Stimulated activated naive B cell treated with anti-CD40 and anti-IgM and Interleukin-4, amounts not matched to agents 10 μg/mL and 1 μg/mL and 100 μg/mL, for 72 hours (primary cell): ENCODE measurements around the gene OR2G6.
"Not testable (repeated sequence)": the region's sequence is repeated elsewhere in the genome, so short reads cannot be mapped to it uniquely, and the experiment has no call there.

Experiments
- ATAC-seq, 2 donors: fragments of 150-1000 bp; cut with Tn5 transposase; replicated peaks; 2 replicates each; pipeline ENCODE4 v1.10.0; 2021; ENCODE audit warnings: moderate library complexity in 1 of 2
- DNase-seq: peaks from one replicate; pipeline ENCODE4 v3.0.0; 2021
- H3K27ac Mint-ChIP-seq: one replicate; pipeline ENCODE4 v1.8.0; 2022; ENCODE audit warnings: mild to moderate bottlenecking, mixed read lengths
- H3K27me3 Mint-ChIP-seq, 2 donors: one replicate each; pipeline ENCODE4 v1.8.0; 2022; ENCODE audit warnings: mixed read lengths in 2 of 2
- H3K36me3 Mint-ChIP-seq, 2 donors: one replicate each; pipeline ENCODE4 v1.8.0; 2022; ENCODE audit warnings: mixed read lengths in 2 of 2, mild to moderate bottlenecking in 1 of 2
- H3K4me1 Mint-ChIP-seq, 2 donors: one replicate each; pipeline ENCODE4 v1.8.0; 2022; ENCODE audit warnings: mixed read lengths in 2 of 2, mild to moderate bottlenecking in 1 of 2
- H3K4me3 Mint-ChIP-seq, 2 donors: one replicate each; pipeline ENCODE4 v1.8.0; 2022; ENCODE audit warnings: mild to moderate bottlenecking in 2 of 2, mixed read lengths in 2 of 2, moderate library complexity in 1 of 2
- H3K9me3 Mint-ChIP-seq, 2 donors: one replicate each; pipeline ENCODE4 v1.8.0; 2022; ENCODE audit warnings: mixed read lengths in 2 of 2, mild to moderate bottlenecking in 1 of 2

The OR2G6 gene

DNA sequence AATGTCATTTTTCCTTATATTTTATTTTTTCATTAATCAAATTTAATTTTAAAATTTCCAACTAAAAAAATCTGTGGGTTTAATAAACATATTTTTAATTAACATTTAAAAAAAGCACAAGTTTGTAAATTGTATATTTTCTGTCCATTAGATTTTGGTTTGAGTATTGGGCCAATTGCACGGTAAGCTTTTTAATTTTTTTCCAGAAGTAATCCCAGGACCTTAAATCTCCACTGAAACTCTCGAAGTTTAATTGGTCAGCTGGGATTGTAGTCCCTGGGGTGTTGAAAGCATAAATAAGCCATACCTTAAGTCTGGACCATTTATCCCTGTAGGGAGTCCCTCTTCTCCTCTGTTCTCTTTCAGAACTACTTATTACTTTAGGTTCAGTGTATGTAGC is at the start of gene OR2G6:
Gene OR2G6 (plus strand): TSS at position 301 of the 400 bp plus-strand sequence. CDS start 13,574 bp downstream, outside the sequence.
- not testable (repeated sequence) for H3K27me3 Mint-ChIP-seq, DNase-seq, H3K9me3 Mint-ChIP-seq, ATAC-seq, H3K27ac Mint-ChIP-seq, H3K4me3 Mint-ChIP-seq, H3K4me1 Mint-ChIP-seq, H3K36me3 Mint-ChIP-seq

DNA sequence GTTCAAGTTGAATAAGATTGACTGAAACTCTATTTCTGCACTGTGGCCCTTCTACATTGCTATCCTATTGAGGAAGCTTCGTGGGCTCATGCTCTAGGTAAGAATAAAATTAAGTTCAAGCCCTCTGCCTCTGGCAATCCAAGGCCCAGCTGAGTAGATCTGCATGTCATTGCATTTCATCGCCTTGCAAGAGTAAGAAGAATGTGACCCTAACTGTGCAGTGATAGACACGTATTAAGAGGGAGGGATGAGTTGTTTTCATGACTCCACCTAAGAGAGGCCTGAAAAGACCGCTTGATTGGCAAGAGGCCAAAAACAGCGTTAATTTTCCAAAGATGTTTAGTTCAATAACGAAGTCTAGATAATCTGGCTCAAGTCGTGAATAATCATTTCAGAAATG is 48.8 kb upstream of the OR2G6 start:
- H3K4me1 Mint-ChIP-seq, DNase-seq, ATAC-seq, H3K9me3 Mint-ChIP-seq, H3K27me3 Mint-ChIP-seq, H3K4me3 Mint-ChIP-seq, H3K27ac Mint-ChIP-seq, H3K36me3 Mint-ChIP-seq: not testable (repeated sequence)

DNA sequence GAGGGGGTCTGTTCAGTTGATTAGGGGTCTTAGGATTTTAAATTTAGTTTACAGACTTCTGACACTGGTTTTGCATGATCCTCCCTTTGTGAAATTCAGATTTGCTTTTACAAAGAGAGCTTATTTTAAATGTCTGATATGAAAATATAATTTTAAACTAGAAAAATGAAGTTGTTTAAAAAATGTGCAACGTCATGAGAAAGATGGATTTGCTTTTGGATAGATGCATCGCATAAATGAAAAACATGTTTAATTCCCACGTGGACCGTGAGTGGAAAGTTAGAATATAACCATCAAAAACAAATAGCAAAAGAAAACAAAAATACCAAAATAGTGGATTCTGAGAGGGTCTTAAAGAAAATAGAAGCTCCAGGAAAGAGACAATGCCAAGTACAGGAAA is 36.7 kb upstream of the OR2G6 start:
- no peaks in the 10 kb centered on the region for H3K27me3 Mint-ChIP-seq
- ATAC-seq (no peak), DNase-seq (no peak)
- no peaks in the 10 kb centered on the region for H3K4me1 Mint-ChIP-seq
- peaks cover 0 to 3% of the 10 kb centered on the region in 2 donors for H3K9me3 Mint-ChIP-seq
- no peak overlapping the region for H3K27ac Mint-ChIP-seq
- peaks cover 0 to 3% of the 10 kb centered on the region in 2 donors for H3K36me3 Mint-ChIP-seq
- H3K4me3 Mint-ChIP-seq = no peak overlapping the region

DNA sequence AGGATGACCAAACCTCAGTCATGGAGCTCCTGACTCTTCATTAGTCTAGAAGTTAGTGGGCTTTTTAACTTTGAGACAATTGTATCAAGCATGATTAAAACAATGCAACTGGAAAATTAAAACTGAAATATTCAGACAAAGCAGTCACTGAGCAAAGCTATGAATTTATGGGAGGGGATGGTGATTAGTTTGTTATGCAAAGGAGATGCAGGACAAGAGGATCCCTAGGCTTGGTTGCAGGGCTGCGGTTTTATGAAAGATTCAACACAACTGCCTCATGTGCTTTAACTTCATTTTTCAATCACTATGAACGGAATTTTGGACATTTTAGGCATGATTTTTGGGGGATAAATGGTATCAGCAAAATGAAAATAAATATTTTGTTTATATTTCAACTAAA is 35.8 kb upstream of the OR2G6 start:
- not testable (repeated sequence) for H3K4me1 Mint-ChIP-seq, H3K36me3 Mint-ChIP-seq, H3K27me3 Mint-ChIP-seq, H3K9me3 Mint-ChIP-seq, H3K27ac Mint-ChIP-seq, H3K4me3 Mint-ChIP-seq, ATAC-seq, DNase-seq

DNA sequence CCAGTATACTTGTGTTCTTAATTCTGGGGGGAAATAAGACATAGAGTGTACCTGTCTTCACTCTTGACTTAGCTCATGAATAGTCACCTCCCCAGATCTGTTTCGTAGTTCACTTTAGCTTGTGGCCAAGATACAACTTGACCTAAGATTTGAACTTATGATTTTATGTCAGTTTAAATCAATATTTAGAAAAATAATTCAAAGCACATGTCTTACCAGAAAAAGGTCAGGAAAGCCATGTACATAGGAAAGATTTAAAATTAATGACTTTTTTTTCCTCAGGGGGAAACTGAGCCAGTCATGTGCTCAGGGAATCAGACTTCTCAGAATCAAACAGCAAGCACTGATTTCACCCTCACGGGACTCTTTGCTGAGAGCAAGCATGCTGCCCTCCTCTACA is 34.8 kb upstream of the OR2G6 start, which contains the start of gene OR2T3:
Gene OR2T3 (plus strand): TSS at position 301 of the 400 bp plus-strand sequence. CDS start 0 bp downstream, at position 301.
- not testable (repeated sequence) for DNase-seq, H3K9me3 Mint-ChIP-seq, ATAC-seq, H3K27ac Mint-ChIP-seq, H3K27me3 Mint-ChIP-seq, H3K36me3 Mint-ChIP-seq, H3K4me3 Mint-ChIP-seq, H3K4me1 Mint-ChIP-seq

DNA sequence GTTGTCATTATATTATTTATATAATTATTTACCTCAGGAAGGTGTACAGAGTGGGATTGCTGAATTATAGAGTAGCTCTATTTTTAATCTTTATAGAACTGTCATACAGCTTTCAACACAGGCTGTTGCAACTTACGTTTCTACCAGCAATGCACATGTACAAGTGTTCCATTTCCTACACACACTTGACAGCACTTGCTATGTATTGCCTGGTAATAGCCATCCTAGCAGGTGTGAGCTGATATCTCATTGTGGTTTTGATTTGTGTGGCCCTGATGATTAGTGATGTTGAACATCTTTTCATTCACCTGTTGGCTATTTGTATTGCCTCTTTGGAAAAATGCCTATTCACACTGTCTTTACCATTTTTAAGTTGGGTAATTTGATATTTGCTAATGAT is 32.2 kb upstream of the OR2G6 start:
- H3K27me3 Mint-ChIP-seq, H3K27ac Mint-ChIP-seq, H3K9me3 Mint-ChIP-seq, H3K36me3 Mint-ChIP-seq, H3K4me1 Mint-ChIP-seq, DNase-seq, ATAC-seq, H3K4me3 Mint-ChIP-seq: not testable (repeated sequence)

DNA sequence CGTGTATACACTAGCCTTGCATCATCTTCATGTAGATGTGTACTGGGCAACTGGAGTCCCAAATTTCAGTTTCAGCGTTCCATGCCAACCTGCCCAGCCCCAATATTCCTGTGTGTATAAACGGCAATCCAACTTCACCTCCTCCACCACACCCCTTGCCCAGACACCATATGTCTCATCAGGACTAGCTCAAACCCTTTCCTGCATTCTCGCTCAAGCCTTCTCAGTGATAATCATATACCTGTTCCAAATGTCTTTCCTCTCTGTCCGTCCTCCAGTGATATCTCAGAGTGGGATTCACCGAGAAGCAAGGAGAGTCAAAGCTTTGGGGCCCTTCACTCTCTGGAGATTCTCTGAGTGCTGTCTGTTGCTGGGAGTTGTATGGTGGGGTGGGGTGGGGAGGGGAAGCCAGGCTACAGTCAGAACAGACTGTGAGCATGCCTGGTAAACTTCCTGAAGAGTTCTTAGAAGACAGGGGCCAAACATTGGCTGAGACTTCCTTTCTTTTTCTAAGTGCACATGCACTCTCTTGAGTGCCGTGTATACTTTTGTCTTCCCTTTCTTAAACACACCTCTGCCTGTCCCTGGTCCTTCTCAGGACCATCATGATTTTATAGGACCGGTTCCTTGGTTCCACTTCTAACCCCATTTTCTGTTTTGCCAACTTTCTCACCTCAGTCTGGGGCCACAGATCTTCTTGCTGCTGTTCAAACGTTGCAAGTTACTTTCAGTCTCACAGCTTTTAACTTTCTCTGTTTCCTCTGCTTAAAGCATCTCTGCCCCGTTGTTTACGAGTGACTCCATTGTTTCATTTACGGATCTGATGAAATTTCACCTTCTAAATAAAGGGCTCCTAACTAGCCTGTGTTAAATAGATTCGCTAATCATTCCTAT is 25.9 kb upstream of the OR2G6 start:
- Mint-ChIP-seq H3K27ac (peak overlapping the region; percentile 52), H3K4me3 (peak overlapping the region; percentile 23 to 64)
- ATAC-seq = peak; percentile 46 to 50
- H3K27me3 Mint-ChIP-seq, DNase-seq, H3K4me1 Mint-ChIP-seq, H3K36me3 Mint-ChIP-seq, H3K9me3 Mint-ChIP-seq: not testable (repeated sequence)

DNA sequence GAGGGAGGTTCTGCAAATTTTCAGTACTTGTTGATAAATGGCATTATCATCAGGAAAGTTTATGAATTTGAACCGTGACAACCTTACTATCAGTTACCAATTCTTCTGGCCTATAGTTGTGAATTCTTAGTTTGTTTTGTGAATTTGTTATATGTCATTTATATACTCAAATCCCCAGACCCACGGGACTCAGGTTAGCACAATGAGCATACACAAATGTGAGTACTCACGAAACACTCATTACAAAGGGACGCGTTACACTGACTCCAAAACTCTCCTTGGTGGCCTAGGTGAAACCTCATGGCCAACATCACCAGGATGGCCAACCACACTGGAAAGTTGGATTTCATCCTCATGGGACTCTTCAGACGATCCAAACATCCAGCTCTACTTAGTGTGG is 19.6 kb upstream of the OR2G6 start, which contains the start of gene OR2T5:
Gene OR2T5 (plus strand): TSS at position 301 of the 400 bp plus-strand sequence. CDS start 0 bp downstream, at position 301.
- not testable (repeated sequence) for H3K9me3 Mint-ChIP-seq, DNase-seq, H3K27me3 Mint-ChIP-seq, H3K4me3 Mint-ChIP-seq, H3K36me3 Mint-ChIP-seq, ATAC-seq, H3K4me1 Mint-ChIP-seq, H3K27ac Mint-ChIP-seq

DNA sequence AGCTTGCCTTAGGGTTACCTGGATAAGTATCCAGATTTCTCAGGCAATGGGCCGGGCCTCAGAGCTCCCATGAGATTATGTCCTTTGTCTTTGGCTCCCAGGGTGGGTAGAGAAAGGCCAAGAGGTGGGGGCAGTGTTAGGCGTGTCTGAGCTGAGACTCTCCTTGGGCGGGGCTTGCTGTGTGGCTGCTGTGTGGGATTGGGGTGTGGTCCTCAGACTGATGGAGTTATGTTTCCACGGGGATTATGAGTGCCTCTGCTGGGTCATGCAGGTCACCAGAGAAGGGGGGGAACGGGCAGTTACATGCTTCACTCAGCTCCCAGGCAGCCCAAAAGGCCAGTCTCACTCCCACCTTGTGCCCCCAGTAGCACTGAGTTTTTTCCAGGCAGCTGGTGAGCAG is 11.2 kb upstream of the OR2G6 start:
- H3K4me1 Mint-ChIP-seq, DNase-seq, H3K27me3 Mint-ChIP-seq, H3K36me3 Mint-ChIP-seq, ATAC-seq, H3K27ac Mint-ChIP-seq, H3K4me3 Mint-ChIP-seq, H3K9me3 Mint-ChIP-seq: not testable (repeated sequence)

DNA sequence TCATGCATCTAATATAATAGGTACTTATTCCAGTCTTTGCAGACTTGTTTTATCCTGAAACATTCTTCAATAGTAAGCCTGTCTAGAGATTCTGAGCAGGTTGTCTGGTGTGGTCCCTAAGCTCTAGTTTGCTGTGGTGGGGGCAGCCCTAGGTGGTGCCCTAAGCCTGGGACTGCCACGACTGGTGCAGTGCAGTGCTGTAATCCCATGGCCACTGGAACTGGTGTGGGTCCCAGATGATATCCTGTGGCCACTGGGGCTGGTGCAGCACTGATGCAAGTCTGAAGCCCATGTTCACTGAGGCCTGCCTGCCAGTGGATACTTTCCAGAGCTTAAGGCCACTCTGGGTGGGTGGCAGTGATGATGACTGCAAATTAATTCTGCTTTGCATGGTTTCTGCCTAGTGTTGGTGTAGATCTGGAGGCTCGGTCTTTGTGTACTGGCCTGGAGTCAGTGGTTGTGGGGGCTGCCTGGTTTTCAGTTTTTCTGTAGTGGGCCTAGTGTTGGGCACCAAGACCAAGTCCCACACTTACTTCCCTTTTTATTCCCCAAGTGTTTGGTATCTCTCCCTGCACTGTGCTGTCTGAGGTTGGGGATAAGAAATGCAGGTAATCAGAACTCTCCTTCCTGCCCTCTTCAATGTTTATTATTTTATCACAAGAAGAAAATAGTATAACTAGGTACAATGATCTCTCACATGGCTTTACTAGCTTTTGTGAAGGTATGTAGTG is 7.4 kb upstream of the OR2G6 start:
- H3K4me3 Mint-ChIP-seq, H3K27ac Mint-ChIP-seq, H3K36me3 Mint-ChIP-seq, H3K9me3 Mint-ChIP-seq, ATAC-seq, H3K4me1 Mint-ChIP-seq, DNase-seq, H3K27me3 Mint-ChIP-seq: not testable (repeated sequence)

DNA sequence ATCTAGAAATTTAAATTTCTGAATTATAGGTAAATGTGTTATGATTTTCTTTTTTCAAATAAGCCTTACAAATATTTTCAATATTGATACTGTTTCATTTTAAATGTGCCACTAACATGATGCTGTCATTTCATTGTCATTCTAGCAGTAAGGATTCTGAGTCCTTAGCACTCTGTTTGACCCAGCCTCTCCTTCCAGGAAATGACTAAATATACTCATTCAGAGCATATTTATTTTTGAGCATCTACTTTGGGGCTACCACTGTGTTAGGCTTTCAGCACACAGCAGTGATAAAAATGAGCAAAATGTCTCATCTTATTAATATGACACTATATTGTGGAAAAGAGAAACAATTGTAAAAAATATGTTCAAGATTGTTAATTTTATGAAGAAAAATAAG is 2.3 kb downstream of the OR2G6 start:
- not testable (repeated sequence) for H3K36me3 Mint-ChIP-seq, DNase-seq, H3K4me1 Mint-ChIP-seq, H3K9me3 Mint-ChIP-seq, H3K4me3 Mint-ChIP-seq, ATAC-seq, H3K27ac Mint-ChIP-seq, H3K27me3 Mint-ChIP-seq

DNA sequence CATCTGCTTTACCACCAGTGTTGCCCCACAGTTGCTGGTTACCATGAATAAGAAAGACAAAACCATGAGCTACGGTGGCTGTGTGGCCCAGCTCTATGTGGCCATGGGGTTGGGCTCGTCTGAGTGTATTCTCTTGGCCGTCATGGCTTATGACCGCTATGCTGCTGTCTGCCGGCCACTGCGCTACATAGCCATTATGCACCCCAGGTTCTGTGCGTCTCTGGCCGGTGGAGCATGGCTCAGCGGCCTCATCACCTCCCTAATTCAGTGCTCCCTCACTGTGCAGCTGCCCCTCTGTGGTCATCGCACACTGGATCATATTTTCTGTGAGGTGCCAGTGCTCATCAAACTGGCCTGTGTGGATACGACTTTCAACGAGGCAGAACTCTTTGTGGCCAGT is 14.0 kb downstream of the OR2G6 start:
- peaks cover 4% of the 10 kb centered on the region in 2 donors for H3K36me3 Mint-ChIP-seq
- DNase-seq (no peak), ATAC-seq (no peak)
- no peak overlapping the region for H3K4me3 Mint-ChIP-seq
- H3K27me3 Mint-ChIP-seq = peaks cover 0 to 4% of the 10 kb centered on the region in 2 donors
- H3K9me3 Mint-ChIP-seq = peaks cover 0 to 4% of the 10 kb centered on the region in 2 donors
- no peak overlapping the region for H3K27ac Mint-ChIP-seq
- H3K4me1 Mint-ChIP-seq = no peaks in the 10 kb centered on the region

DNA sequence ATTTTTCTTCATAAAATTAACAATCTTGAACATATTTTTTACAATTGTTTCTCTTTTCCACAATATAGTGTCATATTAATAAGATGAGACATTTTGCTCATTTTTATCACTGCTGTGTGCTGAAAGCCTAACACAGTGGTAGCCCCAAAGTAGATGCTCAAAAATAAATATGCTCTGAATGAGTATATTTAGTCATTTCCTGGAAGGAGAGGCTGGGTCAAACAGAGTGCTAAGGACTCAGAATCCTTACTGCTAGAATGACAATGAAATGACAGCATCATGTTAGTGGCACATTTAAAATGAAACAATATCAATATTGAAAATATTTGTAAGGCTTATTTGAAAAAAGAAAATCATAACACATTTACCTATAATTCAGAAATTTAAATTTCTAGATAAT is 29.6 kb downstream of the OR2G6 start:
- not testable (repeated sequence) for H3K27ac Mint-ChIP-seq, H3K9me3 Mint-ChIP-seq, H3K27me3 Mint-ChIP-seq, H3K4me3 Mint-ChIP-seq, ATAC-seq, DNase-seq, H3K36me3 Mint-ChIP-seq, H3K4me1 Mint-ChIP-seq

DNA sequence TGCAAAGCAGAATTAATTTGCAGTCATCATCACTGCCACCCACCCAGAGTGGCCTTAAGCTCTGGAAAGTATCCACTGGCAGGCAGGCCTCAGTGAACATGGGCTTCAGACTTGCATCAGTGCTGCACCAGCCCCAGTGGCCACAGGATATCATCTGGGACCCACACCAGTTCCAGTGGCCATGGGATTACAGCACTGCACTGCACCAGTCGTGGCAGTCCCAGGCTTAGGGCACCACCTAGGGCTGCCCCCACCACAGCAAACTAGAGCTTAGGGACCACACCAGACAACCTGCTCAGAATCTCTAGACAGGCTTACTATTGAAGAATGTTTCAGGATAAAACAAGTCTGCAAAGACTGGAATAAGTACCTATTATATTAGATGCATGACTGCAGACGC is 39.5 kb downstream of the OR2G6 start:
- not testable (repeated sequence) for H3K27ac Mint-ChIP-seq, H3K4me1 Mint-ChIP-seq, ATAC-seq, H3K36me3 Mint-ChIP-seq, H3K27me3 Mint-ChIP-seq, H3K4me3 Mint-ChIP-seq, DNase-seq, H3K9me3 Mint-ChIP-seq

DNA sequence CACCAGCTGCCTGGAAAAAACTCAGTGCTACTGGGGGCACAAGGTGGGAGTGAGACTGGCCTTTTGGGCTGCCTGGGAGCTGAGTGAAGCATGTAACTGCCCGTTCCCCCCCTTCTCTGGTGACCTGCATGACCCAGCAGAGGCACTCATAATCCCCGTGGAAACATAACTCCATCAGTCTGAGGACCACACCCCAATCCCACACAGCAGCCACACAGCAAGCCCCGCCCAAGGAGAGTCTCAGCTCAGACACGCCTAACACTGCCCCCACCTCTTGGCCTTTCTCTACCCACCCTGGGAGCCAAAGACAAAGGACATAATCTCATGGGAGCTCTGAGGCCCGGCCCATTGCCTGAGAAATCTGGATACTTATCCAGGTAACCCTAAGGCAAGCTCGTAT is 43.2 kb downstream of the OR2G6 start:
- not testable (repeated sequence) for ATAC-seq, H3K36me3 Mint-ChIP-seq, H3K27ac Mint-ChIP-seq, H3K4me3 Mint-ChIP-seq, DNase-seq, H3K4me1 Mint-ChIP-seq, H3K9me3 Mint-ChIP-seq, H3K27me3 Mint-ChIP-seq
